T-helper 1 cell treated with Interleukin-12 subunit alpha and Interleukin-12 subunit beta and Interleukin-4 antibody, amounts not matched to agents 30 μg/mL and 1 μg/mL, for 36 hours (primary cell): ENCODE measurements around the gene TRAPPC5.
"Not testable (repeated sequence)": the region's sequence is repeated elsewhere in the genome, so short reads cannot be mapped to it uniquely, and the experiment has no call there.

Source experiments
- H3K27ac Mint-ChIP-seq: one replicate; pipeline ENCODE4 v1.8.0; 2021; ENCODE audit warnings: mild to moderate bottlenecking, mixed read lengths
- H3K27me3 Mint-ChIP-seq: one replicate; pipeline ENCODE4 v1.8.0; 2021; ENCODE audit warnings: low read depth, mixed read lengths
- H3K36me3 Mint-ChIP-seq: one replicate; pipeline ENCODE4 v1.8.0; 2021; ENCODE audit warnings: low read depth, mixed read lengths
- H3K4me1 Mint-ChIP-seq: one replicate; pipeline ENCODE4 v1.8.0; 2021; ENCODE audit warnings: low read depth, mixed read lengths
- H3K4me3 Mint-ChIP-seq: one replicate; pipeline ENCODE4 v1.8.0; 2021; ENCODE audit warnings: mild to moderate bottlenecking, moderate library complexity, mixed read lengths
- H3K9me3 Mint-ChIP-seq: one replicate; pipeline ENCODE4 v1.8.0; 2021; ENCODE audit warnings: mixed read lengths

The TRAPPC5 gene

DNA sequence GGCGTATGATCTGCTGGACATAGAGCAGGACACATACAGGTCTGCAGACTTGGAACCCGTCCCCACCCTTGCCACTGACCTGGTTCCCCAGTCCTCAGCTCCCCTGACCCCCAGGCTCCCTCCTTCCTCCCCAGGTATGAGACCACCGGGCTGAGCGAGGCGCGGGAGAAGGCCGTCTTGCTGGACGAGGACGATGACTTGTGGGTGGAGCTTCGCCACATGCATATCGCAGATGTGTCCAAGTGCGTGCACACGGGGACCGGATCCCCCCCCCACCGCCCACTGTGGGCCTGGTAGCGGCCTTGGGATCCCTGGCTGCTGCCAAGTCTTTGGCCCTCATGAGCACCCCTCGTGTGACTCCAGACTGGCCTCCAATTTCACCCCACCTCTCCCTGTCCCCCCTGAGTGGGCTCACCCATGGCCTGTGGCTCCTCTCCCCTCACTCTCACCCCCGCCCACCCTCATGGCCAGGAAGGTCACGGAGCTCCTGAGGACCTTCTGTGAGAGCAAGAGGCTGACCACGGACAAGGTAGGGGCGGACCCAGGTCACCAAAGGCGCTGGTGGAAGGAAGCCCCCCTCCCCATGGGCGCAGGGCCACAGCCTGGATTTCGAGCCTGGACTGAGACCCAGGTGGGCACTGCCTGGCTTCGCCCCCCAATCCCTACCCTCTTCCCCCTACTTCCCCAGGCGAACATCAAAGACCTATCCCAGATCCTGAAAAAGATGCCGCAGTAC lies 38.2 kb upstream of the TRAPPC5 start:
- Mint-ChIP-seq H3K9me3 (no peaks in the 10 kb centered on the region), H3K4me1 (peaks cover 13% of the 10 kb centered on the region), H3K36me3 (peaks cover 21% of the 10 kb centered on the region), H3K27me3 (no peaks in the 10 kb centered on the region), H3K27ac (no peak overlapping the region), H3K4me3 (no peak overlapping the region)

DNA sequence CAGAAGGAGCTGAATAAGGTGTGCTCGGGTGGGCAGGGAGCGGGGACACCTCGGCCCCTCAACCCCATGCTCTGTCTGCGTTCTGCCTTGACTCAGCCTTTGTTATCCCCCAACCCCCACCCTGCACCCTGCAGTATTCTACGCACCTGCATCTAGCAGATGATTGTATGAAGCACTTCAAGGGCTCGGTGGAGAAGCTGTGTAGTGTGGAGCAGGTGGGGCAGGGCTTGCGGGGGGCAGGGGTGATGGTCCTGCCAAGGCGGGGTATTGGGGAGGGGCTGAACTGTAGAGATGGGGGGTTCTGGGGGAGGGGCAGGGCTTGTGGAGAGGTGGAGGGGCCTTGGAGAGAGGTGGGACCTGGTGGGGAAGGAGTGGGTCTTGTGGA lies 37.6 kb upstream of the TRAPPC5 start:
- Mint-ChIP-seq H3K4me1 (peaks cover 11% of the 10 kb centered on the region), H3K27me3 (no peaks in the 10 kb centered on the region), H3K27ac (no peak overlapping the region), H3K4me3 (no peak overlapping the region), H3K36me3 (peaks cover 21% of the 10 kb centered on the region), H3K9me3 (no peaks in the 10 kb centered on the region)

DNA sequence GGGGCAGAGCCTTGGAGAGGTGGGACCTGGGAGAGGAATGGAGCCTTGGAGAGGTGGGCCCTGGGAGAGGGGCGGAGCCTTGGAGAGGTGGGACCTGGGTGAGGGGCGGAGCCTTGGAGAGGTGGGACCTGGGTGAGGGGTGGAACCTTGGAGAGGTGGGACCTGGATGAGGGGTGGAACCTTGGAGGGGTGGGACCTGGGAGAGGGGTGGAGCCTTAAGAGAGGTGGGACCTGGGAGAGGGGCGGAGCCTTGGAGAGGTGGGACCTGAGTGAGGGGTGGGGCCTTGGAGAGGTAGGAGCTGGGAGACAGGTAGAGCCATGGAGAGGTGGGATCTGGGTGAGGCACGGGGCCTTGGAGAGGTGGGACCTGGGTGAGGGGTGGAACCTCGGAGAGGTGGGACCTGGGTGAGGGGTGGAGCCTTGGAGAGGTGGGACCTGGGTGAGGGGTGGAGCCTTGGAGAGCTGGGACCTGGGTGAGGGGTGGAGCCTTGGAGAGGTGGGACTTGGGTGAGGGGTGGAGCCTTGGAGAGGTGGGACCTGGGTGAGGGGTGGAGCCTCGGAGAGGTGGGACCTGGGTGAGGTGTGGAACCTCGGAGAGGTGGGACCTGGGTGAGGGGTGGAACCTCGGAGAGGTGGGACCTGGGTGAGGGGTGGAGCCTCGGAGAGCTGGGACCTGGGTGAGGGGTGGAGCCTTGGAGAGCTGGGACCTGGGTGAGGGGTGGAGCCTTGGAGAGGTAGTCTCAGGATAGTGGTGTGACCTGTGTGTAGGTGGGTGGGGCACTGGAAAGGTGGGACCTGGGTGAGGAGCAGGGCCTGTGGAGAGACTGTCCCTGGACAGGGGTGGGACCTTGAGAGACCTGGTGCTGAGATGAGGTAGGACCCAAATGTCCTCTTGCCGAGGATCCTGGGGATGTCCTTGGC lies 36.7 kb upstream of the TRAPPC5 start:
- not testable (repeated sequence) for H3K27ac Mint-ChIP-seq

DNA sequence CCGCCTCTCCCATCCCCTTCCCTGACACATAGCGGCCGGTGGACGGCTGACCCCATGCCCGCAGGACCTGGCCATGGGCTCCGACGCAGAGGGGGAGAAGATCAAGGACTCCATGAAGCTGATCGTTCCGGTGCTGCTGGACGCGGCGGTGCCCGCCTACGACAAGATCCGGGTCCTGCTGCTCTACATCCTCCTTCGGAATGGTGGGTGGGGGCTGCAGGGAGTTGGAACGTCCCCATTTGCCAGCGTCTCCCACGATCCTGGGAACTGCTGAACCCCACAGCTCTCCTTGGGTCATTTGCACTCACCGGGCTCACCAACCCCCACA lies 36.1 kb upstream of the TRAPPC5 start:
- Mint-ChIP-seq H3K9me3 (no peaks in the 10 kb centered on the region), H3K27ac (no peak overlapping the region), H3K27me3 (no peaks in the 10 kb centered on the region), H3K4me3 (no peak overlapping the region), H3K4me1 (peaks cover 9% of the 10 kb centered on the region), H3K36me3 (peaks cover 21% of the 10 kb centered on the region)

More for the DNA sequence above, 36.7 kb upstream of the TRAPPC5 start:
- not testable (repeated sequence) for H3K4me3 Mint-ChIP-seq, H3K9me3 Mint-ChIP-seq, H3K27me3 Mint-ChIP-seq, H3K4me1 Mint-ChIP-seq
- peaks cover 21% of the 10 kb centered on the region for H3K36me3 Mint-ChIP-seq

DNA sequence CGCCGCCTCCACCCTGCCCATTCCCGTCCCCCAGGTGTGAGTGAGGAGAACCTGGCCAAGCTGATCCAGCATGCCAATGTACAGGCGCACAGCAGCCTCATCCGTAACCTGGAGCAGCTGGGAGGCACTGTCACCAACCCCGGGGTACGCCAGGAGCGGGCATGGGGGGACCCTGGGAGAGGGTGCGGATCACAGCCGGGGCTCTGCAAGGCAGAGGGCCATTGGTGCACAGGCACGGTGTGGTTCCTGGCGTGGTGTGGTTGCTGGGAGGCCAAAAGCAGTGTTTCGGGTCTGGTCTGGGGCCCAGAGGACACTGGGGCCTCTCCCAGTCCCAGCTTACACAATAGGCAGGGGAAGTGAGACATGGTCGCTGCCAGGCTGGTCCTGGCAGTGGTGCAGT lies 35.5 kb upstream of the TRAPPC5 start:
- H3K9me3 Mint-ChIP-seq: no peaks in the 10 kb centered on the region
- H3K27me3 Mint-ChIP-seq: no peaks in the 10 kb centered on the region
- peaks cover 3% of the 10 kb centered on the region for H3K4me1 Mint-ChIP-seq
- no peak overlapping the region for H3K4me3 Mint-ChIP-seq
- peaks cover 14% of the 10 kb centered on the region for H3K36me3 Mint-ChIP-seq
- H3K27ac Mint-ChIP-seq: no peak overlapping the region

DNA sequence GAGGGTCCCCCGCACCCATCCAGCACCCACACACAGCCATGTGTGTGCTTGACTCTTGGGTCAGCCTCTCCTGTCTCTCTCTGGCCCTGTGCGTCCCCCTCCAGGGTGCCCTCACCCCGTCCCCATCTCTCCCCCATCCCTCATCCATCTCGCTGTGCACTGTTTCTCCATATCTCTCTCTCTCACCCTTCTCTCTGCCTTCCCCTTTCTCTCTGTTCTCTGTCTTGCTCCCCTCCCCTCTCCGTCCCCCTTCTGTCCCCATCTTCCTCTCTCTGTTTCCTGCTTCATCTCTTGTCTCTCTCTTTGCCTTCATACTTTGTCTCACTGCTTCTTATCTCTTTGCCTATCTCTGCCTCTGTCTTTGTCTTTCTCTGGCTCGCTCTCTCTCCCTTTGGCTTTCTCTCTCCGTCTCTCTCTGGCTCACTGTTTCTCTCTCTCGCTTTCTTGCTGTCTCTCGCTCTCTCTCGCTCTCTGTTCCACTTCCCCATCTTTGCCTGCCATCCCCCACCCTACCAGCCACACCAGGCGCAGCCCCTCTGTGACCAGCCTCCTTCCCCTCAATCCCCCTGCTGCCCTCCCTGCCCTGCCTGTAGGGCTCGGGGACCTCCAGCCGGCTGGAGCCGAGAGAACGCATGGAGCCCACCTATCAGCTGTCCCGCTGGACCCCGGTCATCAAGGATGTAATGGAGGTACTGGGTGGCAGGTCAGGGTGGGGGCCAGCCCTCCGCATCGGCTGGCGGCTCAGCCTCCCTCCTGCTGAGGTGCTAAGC lies 34.8 kb upstream of the TRAPPC5 start:
- H3K27ac Mint-ChIP-seq: no peak overlapping the region
- no peak overlapping the region for H3K4me3 Mint-ChIP-seq

DNA sequence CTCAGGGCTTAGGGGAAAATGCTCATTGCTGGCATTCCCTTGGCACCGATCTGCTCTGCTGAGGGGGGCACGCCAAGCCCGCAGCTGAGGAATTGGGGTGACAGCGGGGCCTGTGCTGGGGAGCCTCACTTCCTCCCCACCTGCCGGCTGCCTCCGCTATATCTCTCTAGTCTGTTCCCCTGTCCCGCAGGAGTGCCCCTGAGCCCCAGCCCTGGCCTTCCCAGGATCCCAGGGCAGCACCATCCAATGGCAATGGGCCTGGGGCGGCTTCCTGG lies 34.3 kb upstream of the TRAPPC5 start:
- Mint-ChIP-seq H3K27ac (no peak overlapping the region), H3K36me3 (peaks cover 11% of the 10 kb centered on the region), H3K27me3 (no peaks in the 10 kb centered on the region), H3K9me3 (no peaks in the 10 kb centered on the region), H3K4me1 (no peaks in the 10 kb centered on the region), H3K4me3 (no peak overlapping the region)

More for the DNA sequence above, 34.8 kb upstream of the TRAPPC5 start:
- no peaks in the 10 kb centered on the region for H3K9me3 Mint-ChIP-seq
- H3K27me3 Mint-ChIP-seq: no peaks in the 10 kb centered on the region
- peaks cover 11% of the 10 kb centered on the region for H3K36me3 Mint-ChIP-seq
- no peaks in the 10 kb centered on the region for H3K4me1 Mint-ChIP-seq

DNA sequence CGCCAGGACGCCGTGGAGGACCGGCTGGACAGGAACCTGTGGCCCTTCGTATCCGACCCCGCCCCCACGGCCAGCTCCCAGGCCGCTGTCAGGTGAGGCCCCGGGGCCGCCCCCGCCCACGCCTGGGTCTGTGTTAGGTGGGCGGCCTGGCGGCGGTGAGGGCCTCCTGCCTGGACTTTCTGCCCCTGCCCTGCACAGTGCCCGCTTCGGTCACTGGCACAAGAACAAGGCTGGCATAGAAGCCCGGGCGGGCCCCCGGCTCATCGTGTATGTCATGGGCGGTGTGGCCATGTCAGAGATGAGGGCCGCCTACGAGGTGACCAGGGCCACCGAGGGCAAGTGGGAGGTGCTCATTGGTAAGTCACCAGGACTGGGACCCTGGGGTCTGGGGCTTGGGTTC lies 33.5 kb upstream of the TRAPPC5 start:
- Mint-ChIP-seq H3K9me3 (no peaks in the 10 kb centered on the region), H3K36me3 (peaks cover 11% of the 10 kb centered on the region), H3K4me1 (peaks cover 1% of the 10 kb centered on the region), H3K27ac (no peak overlapping the region), H3K4me3 (no peak overlapping the region), H3K27me3 (peaks cover 3% of the 10 kb centered on the region)

DNA sequence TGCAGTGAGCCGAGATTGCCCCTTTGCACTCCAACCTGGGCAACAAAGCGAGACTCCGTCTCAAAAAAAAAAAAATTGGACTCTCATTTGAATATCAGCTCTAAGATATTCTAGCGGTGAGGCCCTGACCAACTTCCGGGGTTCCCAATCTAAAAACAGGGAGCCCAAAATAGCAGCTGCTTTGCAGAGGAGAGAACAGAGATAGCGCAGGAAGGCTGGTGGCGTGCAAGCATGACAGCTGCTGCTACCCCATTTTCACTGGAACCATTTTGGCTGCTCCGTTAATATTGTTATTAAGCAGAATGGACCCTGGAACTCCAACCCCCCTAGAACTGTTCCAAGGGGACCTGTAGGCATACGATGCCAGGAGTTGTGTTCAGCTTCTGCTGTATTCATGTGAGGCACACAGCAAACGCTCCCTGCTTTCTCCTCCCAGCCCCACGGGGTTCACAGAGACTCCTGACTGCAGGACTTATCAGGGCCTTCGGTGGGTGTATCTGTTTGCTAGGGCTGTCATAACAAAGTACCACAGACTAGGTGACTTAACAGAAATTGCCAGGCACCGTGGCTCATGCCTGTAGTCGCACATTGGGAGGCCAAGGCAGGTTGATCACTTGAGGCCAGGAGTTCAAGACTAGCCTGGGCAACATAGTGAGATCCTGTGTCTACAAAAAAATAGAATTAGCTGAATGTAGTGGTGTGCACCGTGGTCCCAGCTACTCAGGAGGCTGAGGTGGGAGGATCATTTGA lies 32.2 kb upstream of the TRAPPC5 start:
- H3K27ac Mint-ChIP-seq: no peak overlapping the region
- peaks cover 4% of the 10 kb centered on the region for H3K27me3 Mint-ChIP-seq
- peaks cover 8% of the 10 kb centered on the region for H3K36me3 Mint-ChIP-seq
- no peaks in the 10 kb centered on the region for H3K9me3 Mint-ChIP-seq
- H3K4me3 Mint-ChIP-seq: no peak overlapping the region
- peaks cover 7% of the 10 kb centered on the region for H3K4me1 Mint-ChIP-seq

DNA sequence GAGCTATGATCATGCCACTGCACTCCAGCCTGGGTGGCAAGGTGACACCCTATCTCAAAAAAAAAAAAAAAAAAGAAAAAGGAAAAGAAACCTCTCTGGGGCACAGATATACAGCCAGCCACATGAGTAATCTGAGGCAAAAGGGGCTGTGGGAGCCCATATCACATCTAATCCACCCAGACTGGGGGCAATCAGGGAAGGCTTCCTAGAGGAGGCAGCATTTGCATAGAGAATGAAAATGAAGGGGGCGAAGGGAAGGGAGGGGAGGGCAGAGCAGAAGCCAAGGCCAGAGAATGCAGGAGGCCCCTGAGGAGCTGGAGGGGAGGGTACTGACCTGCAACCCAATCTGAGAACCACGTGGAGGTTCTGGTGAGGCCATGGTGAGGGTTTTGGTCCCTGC lies 30.5 kb upstream of the TRAPPC5 start:
- no peak overlapping the region for H3K27ac Mint-ChIP-seq
- peaks cover 4% of the 10 kb centered on the region for H3K36me3 Mint-ChIP-seq
- H3K9me3 Mint-ChIP-seq: no peaks in the 10 kb centered on the region
- H3K4me3 Mint-ChIP-seq: no peak overlapping the region
- peaks cover 4% of the 10 kb centered on the region for H3K27me3 Mint-ChIP-seq
- H3K4me1 Mint-ChIP-seq: peaks cover 7% of the 10 kb centered on the region

DNA sequence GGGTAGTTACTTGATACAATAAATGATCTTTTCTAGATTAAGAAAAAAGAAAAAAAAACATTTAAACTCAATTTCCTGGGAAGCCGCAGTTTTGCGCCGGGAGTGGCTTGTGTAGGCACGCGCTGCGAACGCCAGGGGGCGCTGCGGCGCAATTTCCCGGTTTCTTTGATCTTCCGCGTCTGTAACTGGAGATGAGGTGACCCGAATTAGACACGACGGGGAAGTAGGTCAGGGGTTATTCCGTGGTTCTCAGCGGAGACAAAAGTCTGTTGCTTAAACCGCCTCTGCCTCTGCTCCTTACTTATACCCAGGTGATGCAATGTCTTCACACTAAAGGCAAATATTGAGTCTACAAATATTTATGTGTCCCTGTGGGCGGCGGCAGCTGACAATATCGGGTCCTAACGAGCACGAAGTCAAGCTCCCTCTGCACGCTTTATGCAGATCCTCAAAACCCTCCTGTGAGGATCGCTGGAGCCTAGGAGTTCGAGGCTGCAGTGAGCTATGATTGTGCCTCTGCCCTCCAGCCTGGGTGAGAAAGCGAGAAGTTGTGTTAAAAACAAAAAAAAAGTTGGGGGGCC lies 28.5 kb upstream of the TRAPPC5 start:
- peaks cover 12% of the 10 kb centered on the region for H3K4me1 Mint-ChIP-seq
- no peaks in the 10 kb centered on the region for H3K9me3 Mint-ChIP-seq
- peaks cover 4% of the 10 kb centered on the region for H3K27me3 Mint-ChIP-seq
- H3K36me3 Mint-ChIP-seq: no peaks in the 10 kb centered on the region
- H3K4me3 Mint-ChIP-seq: peak overlapping the region; percentile 65
- peak overlapping the region; percentile 76 for H3K27ac Mint-ChIP-seq

DNA sequence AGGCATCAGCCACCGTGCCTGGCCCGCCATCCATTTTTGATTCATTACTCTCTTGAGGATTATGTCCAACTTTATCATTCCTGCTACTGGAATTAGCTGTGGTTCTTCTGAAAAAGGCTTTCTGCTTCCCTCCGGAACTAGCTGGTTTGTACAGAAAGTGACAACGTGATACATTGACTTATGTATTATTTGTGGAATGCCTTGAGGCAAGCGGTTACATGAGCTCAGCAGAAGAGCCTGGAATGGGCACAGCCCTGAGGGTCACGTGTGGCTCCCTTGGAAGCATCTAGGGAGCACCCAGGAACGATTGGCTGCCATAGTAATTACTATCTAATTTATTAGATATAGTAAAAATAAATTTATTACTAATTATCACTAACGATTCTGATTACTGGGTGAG lies 26.2 kb upstream of the TRAPPC5 start:
- no peak overlapping the region for H3K27ac Mint-ChIP-seq
- H3K9me3 Mint-ChIP-seq: no peaks in the 10 kb centered on the region
- peaks cover 4% of the 10 kb centered on the region for H3K27me3 Mint-ChIP-seq
- H3K36me3 Mint-ChIP-seq: no peaks in the 10 kb centered on the region
- H3K4me1 Mint-ChIP-seq: peaks cover 19% of the 10 kb centered on the region
- H3K4me3 Mint-ChIP-seq: no peak overlapping the region

DNA sequence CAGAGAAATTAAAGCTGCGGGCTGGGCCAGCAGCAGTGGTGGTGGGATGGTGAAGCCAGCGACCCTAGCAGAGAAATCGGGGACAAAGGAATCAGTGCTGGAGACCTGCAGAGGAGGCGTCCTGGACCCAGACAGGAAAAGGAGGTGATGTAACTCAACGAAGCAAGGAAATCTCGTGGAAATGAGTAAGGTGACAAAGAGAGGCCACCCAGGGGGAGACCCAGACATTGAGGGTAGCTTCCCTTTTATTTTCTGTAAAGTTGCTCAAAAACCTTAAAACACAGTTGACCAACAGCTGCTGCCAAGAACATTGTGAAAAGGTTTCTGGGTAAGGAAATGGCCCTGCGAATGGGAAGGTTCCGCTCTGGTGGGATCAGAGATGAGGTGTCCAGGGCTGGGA lies 25.1 kb upstream of the TRAPPC5 start:
- Mint-ChIP-seq H3K9me3 (no peaks in the 10 kb centered on the region), H3K4me1 (peaks cover 19% of the 10 kb centered on the region), H3K4me3 (no peak overlapping the region), H3K27me3 (peaks cover 4% of the 10 kb centered on the region), H3K36me3 (no peaks in the 10 kb centered on the region), H3K27ac (no peak overlapping the region)

DNA sequence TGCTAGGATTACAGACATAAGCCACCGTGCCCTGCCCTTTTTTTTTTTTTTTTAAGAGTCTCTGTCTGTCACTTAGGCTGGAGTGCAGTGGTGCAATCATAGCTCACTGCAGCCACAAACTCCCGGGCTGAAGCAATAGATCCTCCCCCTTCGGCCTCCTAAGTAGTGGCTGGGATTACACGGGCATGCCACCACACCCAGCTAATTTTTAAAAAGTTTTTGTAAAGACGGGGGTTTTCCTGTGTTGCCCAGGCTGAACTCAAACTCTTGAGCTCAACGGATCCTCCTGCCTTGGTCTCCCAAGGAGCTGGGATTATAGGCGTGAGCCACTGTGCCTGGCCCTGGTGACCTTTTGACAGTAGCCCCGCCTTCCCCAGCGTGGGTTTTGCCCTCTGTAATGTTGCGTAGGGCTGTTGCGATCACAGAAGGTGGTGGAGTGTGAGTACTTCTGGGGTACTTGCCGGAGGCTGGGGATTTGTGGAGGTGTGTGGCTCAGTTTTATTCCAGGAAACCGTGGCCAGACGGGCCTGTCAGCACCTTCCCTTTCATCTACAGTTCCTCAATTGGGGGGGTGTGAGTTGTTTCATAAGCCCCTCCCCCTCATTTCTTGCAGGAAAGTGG lies 23.4 kb upstream of the TRAPPC5 start:
- Mint-ChIP-seq H3K27me3 (peaks cover 3% of the 10 kb centered on the region), H3K4me3 (no peak overlapping the region), H3K9me3 (no peaks in the 10 kb centered on the region), H3K27ac (no peak overlapping the region), H3K4me1 (peaks cover 17% of the 10 kb centered on the region), H3K36me3 (no peaks in the 10 kb centered on the region)
